ENCODE measurements around the gene CCDC88C.

CCDC88C gene

GRCh38 chr14:91303091-91303923 is 114.3 kb downstream of the CCDC88C start:
- TF ChIP-seq CTCF (IDR thresholded peaks at IDR 0.05; ENCODE audit: control extremely low read depth, extremely low read depth, low read depth, missing control alignments), result no peak
- CTCF ChIA-PET, result interaction anchor here (1.0 to 3.4 kb wide), 2 partner anchors 20 to 126 kb away, joined by 4 to 10 read pairs; no protein-coding TSS in a partner anchor
- peak; percentile 92 for DNase-seq (ENCODE audit: extremely low spot score)
- POLR2A ChIA-PET, result no interaction called here

GRCh38 chr14:91302391-91302790 is 115.2 kb downstream of the CCDC88C start:
- peak; percentile 66 for DNase-seq (ENCODE audit: extremely low spot score)
- CTCF ChIA-PET, result interaction anchor here (1.0 kb wide), 1 partner anchor 125 kb away, joined by 4 read pairs; no protein-coding TSS in a partner anchor
- no peak for TF ChIP-seq CTCF (IDR thresholded peaks at IDR 0.05; ENCODE audit: control extremely low read depth, extremely low read depth, low read depth, missing control alignments)
- POLR2A ChIA-PET, result no interaction called here

DNA sequence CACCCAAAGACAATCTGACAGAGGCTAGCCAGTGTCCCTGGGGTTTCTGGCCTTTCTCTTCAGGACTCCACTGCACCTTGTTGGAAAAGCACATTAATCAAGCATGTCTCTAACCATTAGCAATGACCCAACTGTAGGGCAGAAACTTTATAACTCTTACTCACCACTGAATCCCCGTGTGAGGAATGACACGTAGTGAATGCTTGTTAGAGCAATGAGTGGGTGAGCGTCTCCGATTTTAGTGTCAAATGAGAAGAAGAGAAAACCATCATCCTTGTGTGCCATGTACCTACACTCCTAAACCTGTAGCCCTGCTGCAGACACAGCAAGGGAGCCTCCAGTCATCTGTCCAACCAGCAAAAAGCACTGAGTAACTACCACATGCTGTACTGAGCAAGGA is 116.7 kb downstream of the CCDC88C start:
- CTCF ChIA-PET, result interaction anchor here (0.7 to 4.9 kb wide), 3 partner anchors 14 to 122 kb away, joined by 3 to 41 read pairs (median 3); partner anchors contain the start of gene CCDC88C
- POLR2A ChIA-PET, result no interaction called here
- TF ChIP-seq CTCF (IDR thresholded peaks at IDR 0.05; ENCODE audit: control extremely low read depth, extremely low read depth, low read depth, missing control alignments), result no peak
- DNase-seq (ENCODE audit: extremely low spot score), result no peak

DNA sequence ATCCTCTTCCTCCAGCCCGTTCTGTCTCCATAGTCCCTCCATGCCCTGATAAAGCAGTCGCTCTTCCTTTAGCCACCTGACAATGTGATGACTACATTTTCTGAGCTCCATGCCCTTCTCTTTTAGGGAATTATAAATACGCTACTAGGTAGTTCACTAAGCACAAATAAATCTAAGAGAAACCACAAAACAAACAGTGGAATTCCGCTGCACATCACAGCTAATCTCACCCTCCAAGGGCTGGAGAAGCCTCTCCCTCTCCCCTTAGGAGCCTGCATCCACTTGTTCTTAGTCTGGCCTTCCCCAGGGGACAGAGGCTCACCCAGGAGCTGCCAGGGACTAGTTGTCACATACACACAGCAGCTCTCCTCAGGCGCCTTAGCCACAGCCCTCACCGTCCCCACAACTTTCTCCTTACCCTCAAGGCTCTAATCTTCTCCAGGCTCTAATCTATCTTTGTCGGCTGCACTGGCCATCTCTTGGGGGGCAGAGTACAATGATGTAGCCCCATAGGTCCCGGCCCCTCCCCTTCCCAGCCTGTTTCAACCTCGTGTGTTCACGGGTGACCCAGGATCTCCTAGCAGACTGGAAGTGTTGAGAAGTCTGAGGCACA is 117.2 kb downstream of the CCDC88C start:
- POLR2A ChIA-PET, result no interaction called here
- DNase-seq (ENCODE audit: extremely low spot score), result no peak
- CTCF ChIA-PET, result interaction anchor here (0.8 to 4.9 kb wide), 4 partner anchors 14 to 127 kb away, joined by 3 to 41 read pairs (median 3); no protein-coding TSS in a partner anchor
- no peak for TF ChIP-seq CTCF (IDR thresholded peaks at IDR 0.05; ENCODE audit: control extremely low read depth, extremely low read depth, low read depth, missing control alignments)

DNA sequence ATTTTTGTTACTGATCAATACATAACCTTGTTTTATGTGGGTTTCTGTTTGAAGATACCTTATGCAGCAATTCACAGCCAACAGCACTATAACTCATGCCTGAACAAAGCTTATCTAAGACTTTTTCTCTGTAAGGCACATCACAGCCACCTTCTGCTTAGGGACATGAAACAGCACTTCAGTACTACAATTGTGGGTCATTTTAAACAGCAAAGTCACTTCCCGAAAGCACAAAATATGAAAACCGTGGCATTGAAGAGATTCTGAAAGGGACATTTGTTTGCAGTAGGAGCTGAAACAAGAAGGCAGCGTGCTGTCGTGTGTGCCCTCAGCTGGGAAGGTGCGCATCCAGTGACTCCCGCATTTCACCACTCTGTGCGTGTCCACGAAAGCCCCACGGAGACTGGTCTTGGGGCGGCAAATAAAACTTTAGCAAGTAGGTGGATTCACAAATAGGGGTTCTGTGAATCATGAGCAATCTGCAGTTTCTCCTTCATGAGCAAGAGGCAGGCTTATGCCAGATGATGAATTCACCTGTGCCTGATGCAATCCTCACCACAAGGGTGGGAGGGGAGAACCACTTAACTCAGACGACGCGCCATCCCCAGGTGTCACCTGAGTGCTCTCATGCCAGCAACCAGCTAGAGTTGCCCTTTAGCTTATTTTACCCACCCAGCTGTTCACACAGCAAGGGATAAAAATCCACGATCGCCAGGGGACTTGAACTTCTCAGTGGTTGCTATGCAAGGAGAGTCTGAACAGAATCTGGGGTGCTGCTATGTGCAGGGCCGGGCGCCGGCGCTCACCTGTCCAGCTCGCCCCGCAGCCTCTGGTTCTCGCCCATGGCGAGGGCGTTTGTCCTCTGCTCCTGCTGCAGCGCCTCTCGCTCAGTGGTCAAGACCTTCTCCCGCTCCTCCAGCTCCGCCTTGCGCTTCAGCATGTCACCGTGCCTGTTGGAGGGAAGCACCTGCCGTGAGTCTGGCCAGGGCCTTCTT is 118.2 kb downstream of the CCDC88C start:
- DNase-seq (ENCODE audit: extremely low spot score), result no peak
- CTCF ChIA-PET, result interaction anchor here (0.8 to 4.9 kb wide), 6 partner anchors 10 to 126 kb away, joined by 3 to 41 read pairs (median 3); no protein-coding TSS in a partner anchor
- TF ChIP-seq CTCF (IDR thresholded peaks at IDR 0.05; ENCODE audit: control extremely low read depth, extremely low read depth, low read depth, missing control alignments), result no peak
- POLR2A ChIA-PET, result no interaction called here

GRCh38 chr14:91298576-91298975 is 119.0 kb downstream of the CCDC88C start:
- POLR2A ChIA-PET, result no interaction called here
- no peak for TF ChIP-seq CTCF (IDR thresholded peaks at IDR 0.05; ENCODE audit: control extremely low read depth, extremely low read depth, low read depth, missing control alignments)
- DNase-seq (ENCODE audit: extremely low spot score), result no peak
- CTCF ChIA-PET, result interaction anchor here (0.9 to 4.9 kb wide), 2 partner anchors 12 to 25 kb away, joined by 3 to 41 read pairs; no protein-coding TSS in a partner anchor
